GM21528 (cell line): ENCODE data around the gene BMP10.

ENCODE experiments used
- ATAC-seq: cut with Tn5 transposase; IDR thresholded peaks from one replicate; pipeline ENCODE4 v1.9.1; 2021; ENCODE audit warnings: mild to moderate bottlenecking, moderate library complexity; ENCODE audit not compliant: unreplicated experiment, low FRiP score

Gene BMP10, protein sequence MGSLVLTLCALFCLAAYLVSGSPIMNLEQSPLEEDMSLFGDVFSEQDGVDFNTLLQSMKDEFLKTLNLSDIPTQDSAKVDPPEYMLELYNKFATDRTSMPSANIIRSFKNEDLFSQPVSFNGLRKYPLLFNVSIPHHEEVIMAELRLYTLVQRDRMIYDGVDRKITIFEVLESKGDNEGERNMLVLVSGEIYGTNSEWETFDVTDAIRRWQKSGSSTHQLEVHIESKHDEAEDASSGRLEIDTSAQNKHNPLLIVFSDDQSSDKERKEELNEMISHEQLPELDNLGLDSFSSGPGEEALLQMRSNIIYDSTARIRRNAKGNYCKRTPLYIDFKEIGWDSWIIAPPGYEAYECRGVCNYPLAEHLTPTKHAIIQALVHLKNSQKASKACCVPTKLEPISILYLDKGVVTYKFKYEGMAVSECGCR

GRCh38 chr2:68871159-68871764 lies at the start of gene BMP10:
TSS of gene BMP10 (minus strand) at chr2:68871397. CDS start at chr2:68871358, 39 bp downstream.
- ATAC-seq = no peak

- ATAC-seq = no peak
These were observed 49.4 kb upstream of the BMP10 start for GRCh38 chr2:68920481-68921170.

DNA sequence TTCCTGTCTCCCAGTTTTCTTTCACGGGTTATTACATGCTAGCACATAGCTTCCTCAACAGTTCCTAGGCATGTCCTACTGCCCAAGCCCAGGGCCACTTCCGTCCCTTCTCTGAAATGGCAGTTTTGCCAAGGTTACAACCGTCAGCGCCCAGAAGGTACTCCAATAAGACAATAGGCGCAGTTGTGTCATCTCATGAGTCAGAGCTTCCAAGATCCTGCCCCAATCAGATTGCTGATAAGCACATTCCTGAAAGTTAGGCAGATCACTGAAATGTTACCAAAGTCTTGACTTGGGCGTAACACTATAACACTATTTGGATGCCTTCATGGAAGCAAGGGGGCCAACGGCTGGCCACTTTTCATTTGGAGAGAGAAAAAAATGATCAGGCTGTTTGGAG lies 47.3 kb upstream of the BMP10 start:
- no peak for ATAC-seq

- no peak for ATAC-seq
These were observed 46.0 kb upstream of the BMP10 start for GRCh38 chr2:68917034-68917718.

DNA sequence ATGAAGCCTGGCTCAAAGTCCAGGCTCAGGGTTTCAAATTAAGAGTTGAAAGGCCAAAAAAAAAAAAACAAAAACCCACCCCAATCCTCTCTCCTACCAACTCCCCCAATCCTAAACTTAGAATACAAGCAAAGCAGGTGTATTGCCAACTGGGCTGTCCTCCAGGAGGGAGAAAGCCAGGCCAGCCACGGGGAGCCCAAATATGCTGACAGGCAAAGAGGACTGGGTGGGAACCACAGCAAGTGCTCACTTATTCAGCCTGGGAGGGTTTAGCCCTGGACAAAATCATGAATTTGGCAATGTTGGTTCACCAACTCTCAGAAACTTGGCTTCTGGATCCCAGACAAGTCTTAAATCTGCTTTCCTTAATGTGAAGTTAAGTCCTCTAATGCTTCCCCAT lies 45.0 kb upstream of the BMP10 start:
- no peak for ATAC-seq

DNA sequence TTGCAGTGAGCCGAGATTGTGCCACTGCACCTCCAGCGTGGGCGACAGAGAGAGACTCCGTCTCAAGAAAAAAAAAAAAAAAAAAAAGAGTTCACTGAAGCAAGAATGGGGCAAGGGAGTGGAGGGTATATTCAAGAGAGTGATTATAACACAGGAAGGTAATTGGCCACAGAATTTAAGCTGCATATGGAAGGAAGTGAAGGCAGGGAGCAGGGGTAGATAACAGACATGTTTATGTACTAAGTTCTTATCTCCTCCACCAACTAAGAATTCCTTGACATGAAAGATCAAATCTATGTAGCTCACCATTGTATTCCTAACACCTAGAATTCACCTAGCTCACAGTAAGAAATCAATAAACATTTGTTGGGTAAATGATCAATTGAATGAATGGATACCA lies 44.2 kb upstream of the BMP10 start:
- no peak for ATAC-seq

- ATAC-seq = no peak
These were observed 42.2 kb upstream of the BMP10 start for GRCh38 chr2:68913359-68913758.

GRCh38 chr2:68912732-68913131 lies 41.5 kb upstream of the BMP10 start:
- ATAC-seq = no peak

DNA sequence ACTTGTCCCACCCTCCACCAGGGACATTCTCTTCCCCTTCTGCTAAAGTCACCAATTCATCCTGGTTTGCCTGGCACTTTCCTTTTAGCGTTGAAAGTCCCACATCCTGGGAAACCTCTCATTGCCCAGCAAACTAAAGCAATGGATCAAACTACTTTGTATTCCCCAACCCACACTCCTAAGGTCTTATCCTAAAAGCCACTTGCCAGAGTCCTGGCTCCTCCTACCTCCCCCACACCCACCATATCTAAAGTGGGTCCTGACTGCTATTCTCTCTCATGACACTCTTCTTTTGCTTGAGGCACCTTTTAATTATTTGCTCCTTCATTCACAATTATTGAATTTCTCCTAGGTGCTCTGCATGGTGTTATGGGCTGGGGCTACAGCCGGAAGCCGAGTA lies 40.9 kb upstream of the BMP10 start:
- ATAC-seq = no peak

GRCh38 chr2:68911709-68912108 lies 40.5 kb upstream of the BMP10 start:
- ATAC-seq = no peak

- ATAC-seq = no peak
These were observed 40.0 kb upstream of the BMP10 start for GRCh38 chr2:68911246-68911645.

GRCh38 chr2:68909793-68910674 lies 38.8 kb upstream of the BMP10 start:
- no peak for ATAC-seq

- ATAC-seq = peak; percentile 95
These were observed 37.3 kb upstream of the BMP10 start for GRCh38 chr2:68908392-68908970.

DNA sequence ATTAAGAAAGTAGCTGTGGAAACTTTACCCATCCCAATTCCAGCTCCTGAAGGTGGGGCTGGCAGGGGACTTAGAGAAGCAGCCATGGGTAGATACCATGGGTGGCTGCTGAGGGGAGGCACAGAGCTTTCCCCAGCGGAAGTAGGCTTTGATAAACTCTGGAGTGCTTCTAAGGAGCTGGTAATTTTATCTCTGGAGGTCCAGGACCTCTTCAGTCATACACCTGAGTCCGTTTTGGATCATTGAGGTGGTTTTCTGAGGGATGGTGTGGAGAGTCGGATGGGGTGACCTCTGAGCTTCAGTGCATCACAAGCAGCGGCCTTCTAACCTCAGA lies 36.7 kb upstream of the BMP10 start:
- peak; percentile 42 for ATAC-seq

DNA sequence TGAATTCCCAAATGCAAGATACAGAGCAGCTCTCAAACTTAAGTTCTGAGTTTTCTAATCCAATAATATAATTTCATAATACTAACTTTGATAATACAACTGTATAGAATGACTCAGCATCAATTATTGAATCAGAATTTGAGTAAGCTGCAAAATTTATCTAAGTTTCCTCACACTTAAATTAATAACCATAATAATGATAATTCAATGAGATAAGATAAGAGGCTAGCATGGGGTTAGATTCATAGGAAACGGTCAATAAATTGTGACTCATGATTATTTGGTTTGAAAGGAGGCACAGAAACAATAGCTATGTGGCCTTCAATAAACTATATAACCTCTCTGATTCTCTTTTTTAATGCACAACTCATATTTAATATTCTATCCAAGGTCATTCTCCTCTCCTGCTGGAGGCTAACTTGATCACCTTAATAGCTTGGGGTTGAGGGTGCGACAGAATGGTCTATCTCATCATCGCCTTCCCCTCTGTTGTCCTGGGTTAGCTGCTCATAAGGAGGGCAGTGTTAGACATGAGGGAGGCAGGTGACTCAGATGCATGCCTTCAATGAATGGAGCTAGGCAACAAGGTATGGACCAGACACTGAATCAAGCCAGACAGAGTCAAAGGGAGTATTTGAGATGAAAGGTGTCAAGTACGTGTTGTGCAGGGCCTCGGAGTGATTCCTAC lies 36.2 kb upstream of the BMP10 start:
- no peak for ATAC-seq

GRCh38 chr2:68906716-68907115 lies 35.5 kb upstream of the BMP10 start:
- ATAC-seq = no peak

GRCh38 chr2:68905116-68905515 lies 33.9 kb upstream of the BMP10 start:
- ATAC-seq = no peak

DNA sequence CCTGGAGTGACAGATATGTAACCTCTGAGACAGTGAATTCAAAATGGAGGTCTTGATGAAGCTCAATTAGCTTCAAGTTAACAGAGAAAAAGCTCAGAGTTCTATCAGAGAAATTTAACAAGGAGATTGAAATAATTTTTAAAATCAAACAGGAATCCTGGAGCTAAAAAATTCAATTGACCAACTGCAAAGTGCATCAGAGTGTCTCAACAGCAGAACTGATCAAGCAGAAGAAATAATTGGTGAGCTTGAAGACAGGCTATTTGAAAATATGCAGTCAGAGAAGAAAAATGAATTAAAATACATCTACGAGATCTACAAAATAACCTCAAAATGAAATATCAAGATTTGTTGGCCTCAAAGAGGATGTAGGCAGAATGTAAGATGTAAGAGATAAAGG lies 30.4 kb upstream of the BMP10 start:
- ATAC-seq = no peak

GRCh38 chr2:68901199-68901514 lies 30.0 kb upstream of the BMP10 start:
- ATAC-seq = no peak
